Ecto neural progenitor cell (in vitro differentiated cells): ENCODE results near the gene PIK3R4.

Source experiments
- DNase-seq: peaks from one replicate; pipeline ENCODE4 v3.0.0-alpha.2; 2018; ENCODE audit warnings: low spot score

The PIK3R4 gene

DNA sequence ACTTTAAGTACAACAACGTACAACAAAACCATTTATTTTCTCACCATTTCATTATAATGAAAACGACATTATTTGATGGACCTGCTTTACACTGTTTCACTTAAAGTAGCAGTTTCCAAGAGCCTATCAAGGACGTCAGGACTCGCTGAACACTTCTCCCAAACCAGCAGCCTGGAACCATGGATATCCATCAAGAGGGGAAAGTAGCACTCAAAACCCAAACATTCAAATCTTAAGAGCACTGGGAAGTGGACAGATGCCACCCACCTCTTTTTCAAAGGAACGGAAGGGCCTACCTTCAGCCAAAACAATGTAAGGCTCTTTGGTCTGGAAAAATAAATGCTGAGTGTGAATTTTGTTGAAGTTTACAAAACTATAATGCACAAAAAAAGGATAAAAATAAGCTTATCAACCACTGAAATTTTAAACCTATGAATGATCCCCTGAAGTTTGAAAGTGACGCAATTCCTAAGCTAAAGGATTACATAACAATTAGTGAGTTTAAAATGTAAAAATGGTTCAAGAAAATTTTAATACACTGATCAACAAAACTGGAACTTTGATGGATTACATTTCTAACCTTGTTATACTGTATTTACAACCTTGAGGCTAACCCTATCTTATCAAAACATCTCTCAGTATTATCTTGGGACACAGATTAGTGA, 4.6 kb downstream of the PIK3R4 start:
- DNase-seq: no peak

GRCh38 chr3:130739848-130740247, 6.8 kb downstream of the PIK3R4 start:
- no peak for DNase-seq

DNA sequence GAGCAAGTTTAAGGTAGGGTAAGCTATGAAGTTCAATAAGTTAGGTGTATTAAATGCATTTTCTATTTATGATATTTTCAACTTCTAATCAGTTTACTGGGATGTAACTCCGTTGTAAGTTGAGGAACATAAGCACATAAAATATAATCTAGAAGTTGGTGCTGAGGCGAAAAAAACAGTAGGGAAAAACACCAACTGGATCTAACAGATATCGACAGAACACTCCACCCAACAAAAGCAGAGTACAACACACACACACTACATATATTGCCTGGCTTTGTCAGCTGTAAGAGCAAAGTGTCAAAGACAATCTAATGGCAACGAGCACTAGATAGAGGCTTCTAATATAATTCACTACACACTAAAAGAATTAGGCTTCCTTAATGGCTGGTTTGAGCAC, 8.4 kb downstream of the PIK3R4 start:
- no peak for DNase-seq

- no peak for DNase-seq
These were observed 9.0 kb downstream of the PIK3R4 start for GRCh38 chr3:130737622-130738021.

- DNase-seq: no peak
These were observed 13.3 kb downstream of the PIK3R4 start for GRCh38 chr3:130733236-130733875.

GRCh38 chr3:130732501-130732900, 14.1 kb downstream of the PIK3R4 start:
- DNase-seq: no peak

- DNase-seq: no peak
These were observed 14.8 kb downstream of the PIK3R4 start for GRCh38 chr3:130731817-130732216.

DNA sequence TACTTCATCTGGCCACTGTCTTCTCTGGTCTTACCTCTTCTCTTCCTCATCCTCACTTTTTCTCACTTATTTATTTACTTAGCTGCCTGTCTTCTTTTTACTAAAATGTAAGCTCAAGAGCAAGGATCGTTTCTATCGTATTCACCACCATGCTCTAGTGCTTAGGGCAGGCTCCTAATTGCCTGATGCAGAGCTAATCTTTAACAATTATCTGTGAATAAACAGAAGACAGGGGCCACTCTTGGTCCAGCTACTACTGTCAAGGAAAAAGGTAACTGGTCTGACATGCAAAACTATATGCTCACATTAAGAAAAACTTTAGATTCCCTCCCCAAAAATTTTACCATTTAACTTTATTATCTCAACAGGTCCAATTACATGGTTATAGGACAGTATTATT, 17.5 kb downstream of the PIK3R4 start:
- DNase-seq: no peak

DNA sequence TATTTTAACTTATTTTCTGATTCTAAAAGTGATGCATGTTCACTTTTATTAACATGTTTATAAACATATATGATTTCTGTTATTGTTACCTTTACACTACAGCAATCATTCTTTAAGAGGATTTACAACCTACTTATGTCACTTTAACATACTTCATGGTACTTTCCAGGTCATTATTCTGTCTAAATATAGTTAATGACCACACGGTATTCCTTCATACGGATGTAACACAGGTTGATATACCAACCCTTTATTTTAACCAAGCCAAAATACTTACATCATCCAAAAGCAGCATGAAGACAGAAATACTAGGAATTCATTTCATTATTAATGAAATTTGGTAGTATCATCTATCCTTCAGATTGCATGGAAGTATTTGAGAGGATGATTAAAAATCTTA, 18.6 kb downstream of the PIK3R4 start:
- DNase-seq: no peak

GRCh38 chr3:130725746-130726145, 20.9 kb downstream of the PIK3R4 start:
- no peak for DNase-seq

GRCh38 chr3:130715616-130716015, 31.0 kb downstream of the PIK3R4 start:
- DNase-seq: no peak

DNA sequence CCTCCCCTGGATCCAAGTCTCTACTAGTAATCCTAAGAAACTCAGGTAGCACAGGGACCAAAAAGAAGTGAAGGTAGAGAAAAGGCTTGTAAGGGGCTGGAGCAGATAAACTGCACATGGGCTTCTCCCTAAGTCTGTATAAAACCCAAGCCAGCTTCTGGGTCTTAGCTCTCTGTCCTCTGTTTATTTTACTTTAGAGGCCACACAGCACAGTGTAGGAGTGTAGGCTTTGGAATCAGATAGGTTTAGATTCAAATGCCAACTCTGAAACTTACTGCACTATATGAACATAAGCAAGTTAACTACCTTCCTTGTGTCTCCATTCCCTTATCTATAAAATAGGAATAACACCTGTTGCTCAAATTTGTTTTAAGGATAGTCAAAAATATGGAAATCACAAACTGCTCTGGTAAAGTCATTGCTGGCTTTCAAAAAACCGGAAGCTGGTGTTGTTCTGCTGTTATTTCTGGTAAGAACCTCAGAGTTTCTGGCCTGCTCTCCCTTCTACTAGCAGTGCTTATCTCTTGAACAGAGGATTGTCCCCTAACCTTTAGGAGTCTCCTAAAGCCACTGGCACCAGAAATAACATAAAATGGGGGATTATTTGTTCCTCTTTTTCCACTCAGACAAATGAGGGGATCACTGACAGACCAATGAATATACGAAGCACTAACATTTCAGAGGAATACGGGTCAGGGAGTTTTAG, 33.8 kb downstream of the PIK3R4 start:
- no peak for DNase-seq

- no peak for DNase-seq
These were observed 34.9 kb downstream of the PIK3R4 start for GRCh38 chr3:130711565-130712324.

- no peak for DNase-seq
These were observed 37.0 kb downstream of the PIK3R4 start for GRCh38 chr3:130709671-130710070.

DNA sequence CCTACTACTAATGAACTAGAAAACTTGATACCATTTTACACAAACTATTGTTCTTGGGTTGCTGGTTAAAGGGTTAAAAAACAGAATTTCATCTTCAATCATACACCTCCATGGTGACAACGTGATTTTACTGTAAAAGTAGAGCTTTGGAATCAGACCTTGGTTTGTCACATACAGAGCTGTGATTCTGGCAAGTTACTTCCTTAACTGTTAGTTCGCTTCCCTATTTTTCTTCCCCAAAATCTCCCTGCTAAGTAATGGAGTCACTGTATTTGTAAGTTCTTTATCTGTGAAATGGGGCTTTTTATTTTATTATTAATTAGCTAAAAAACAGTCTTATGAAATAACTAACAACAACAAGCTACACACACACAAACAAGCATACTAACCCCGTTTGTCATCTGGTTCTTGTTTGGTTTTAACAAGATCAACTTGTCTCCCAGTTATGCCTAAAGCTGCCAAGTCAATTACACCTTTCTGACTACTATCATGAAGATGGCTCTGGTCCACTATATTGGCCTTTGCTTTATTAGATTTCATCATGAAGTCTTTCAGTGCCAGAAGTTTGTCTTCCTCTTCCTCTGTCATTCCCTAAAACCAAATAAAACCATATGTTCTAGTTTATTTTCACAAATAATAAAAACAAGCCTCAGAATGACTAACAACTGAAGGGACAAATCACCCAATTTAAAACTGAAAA, 38.6 kb downstream of the PIK3R4 start:
- DNase-seq: no peak

DNA sequence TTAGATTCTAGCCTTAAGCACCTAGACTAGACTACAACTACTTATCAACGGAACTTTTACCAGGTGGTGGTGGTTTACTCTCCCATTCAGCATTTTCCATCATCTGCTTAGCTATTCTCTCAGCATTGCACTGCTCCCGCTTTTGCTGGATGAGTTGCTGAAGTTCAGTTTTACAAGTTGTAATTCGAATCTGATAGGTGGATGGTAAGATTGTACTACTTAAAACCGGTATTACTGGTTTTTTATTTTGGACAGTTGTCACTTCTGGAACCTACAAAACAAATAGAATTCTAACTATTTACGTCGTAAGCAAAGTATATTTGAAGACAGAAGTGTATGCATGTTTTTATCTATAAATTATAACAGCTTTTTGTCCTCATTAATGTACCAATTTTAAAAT, 41.1 kb downstream of the PIK3R4 start:
- no peak for DNase-seq

- DNase-seq: no peak
These were observed 43.6 kb downstream of the PIK3R4 start for GRCh38 chr3:130702985-130703384.

DNA sequence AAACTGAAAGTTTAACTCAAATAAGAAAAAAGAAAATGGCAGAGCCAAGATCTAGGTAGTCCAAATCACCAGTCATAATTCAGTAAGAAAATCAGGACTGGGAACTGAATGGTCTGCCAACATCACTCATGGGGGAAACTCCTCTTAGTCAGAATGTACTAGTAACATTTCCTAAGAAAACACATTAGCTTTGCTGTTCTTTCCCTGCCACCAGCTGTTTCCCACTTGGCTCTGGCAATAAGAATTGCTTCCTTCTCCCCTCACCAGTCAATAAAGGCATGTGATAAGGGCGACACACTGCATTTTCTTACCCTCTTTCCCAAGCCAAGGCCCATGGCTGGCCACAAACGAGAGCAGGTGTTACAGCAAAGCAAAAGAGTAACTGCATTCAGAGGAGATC, 46.1 kb downstream of the PIK3R4 start:
- DNase-seq: no peak

- no peak for DNase-seq
These were observed 46.9 kb downstream of the PIK3R4 start for GRCh38 chr3:130699765-130700164.

DNA sequence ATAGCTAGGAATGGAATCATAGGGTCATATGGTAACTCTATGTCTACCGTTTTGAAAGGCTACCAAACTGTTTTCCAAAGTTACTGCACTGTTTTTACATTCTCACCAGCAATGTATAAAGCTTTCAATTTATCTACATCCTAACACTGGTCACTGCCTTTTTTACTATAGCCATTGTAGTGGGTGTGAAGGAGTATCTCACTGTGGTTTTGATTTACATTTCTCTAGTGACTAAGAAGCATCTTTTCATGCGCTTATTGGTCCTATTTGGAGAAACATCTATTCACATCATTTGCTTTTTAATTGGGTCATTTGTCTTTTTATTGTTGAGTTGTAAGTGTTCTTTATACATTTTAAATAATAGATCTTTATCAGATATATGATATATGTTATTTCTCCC, 53.3 kb downstream of the PIK3R4 start:
- no peak for DNase-seq

- DNase-seq: no peak
These were observed 54.2 kb downstream of the PIK3R4 start for GRCh38 chr3:130692455-130692854.
